ENCODE results near the gene C10orf120.

The C10orf120 gene

GRCh38 chr10:122648599-122649428 is 50.8 kb downstream of the C10orf120 start:
- no peak overlapping the region for H3K4me3 ChIP-seq (ENCODE audit: low read length)
- peak; percentile 27 for DNase-seq (ENCODE audit: low read depth)
- TF ChIP-seq CTCF (conservative IDR thresholded peaks at IDR 0.05; ENCODE audit: low read length), result peak; percentile 67
